Right lobe of liver (tissue), 6 donors: ENCODE data around the gene POLD3. TPM values are rescaled to one million over a fixed set of nuclear protein-coding genes. Genes with fewer than 3 reads are reported as not detected.

Experiments used
- ATAC-seq, 4 donors: fragments of 200-7000 bp; cut with Tn5 transposase; one replicate each; pipeline ENCODE4 v1.9.1; 2020; ENCODE audit warnings: mild to moderate bottlenecking in 4 of 4, moderate library complexity in 4 of 4
- DNase-seq, 3 donors: peaks; one replicate each; pipeline ENCODE4 v3.0.0-alpha.2; 2020
- H3K27ac ChIP-seq, 3 donors: fragments of 200-600 bp; one replicate each; pipeline ENCODE4 v1.8.0; 2022
- H3K27me3 ChIP-seq, 2 donors: fragments of 200-600 bp; one replicate each; pipeline ENCODE4 v1.8.0; 2022
- H3K36me3 ChIP-seq, 4 donors: fragments of 200-600 bp; sonication (generic) in 1 of 4; one replicate each; pipeline versions ENCODE4 v1.5.1 to v1.8.0; 2017 to 2022; ENCODE audit warnings: control low read depth in 1 of 4
- H3K4me1 ChIP-seq, 4 donors: fragments of 200-600 bp; sonication (generic) in 1 of 4; one replicate each; pipeline versions ENCODE4 v1.5.1 to v1.8.0; 2017 to 2022; ENCODE audit warnings: control low read depth in 1 of 4
- H3K4me3 ChIP-seq, 3 donors: fragments of 200-600 bp; one replicate each; pipeline ENCODE4 v1.8.0; 2022
- H3K9me3 ChIP-seq, 4 donors: fragments of 200-600 bp; sonication (generic) in 1 of 4; one replicate each; pipeline versions ENCODE4 v1.5.1 to v1.8.0; 2017 to 2022; ENCODE audit warnings: control low read depth in 1 of 4
- CTCF ChIP-seq, 4 donors: fragments of 200-600 bp in 3 of 4; fragments of 450-650 bp in 1 of 4; IDR thresholded peaks; one replicate each; pipeline versions ENCODE4 v1.5.1 to v1.8.0; 2016 to 2022; ENCODE audit warnings: antibody characterized with exemption in 4 of 4, mild to moderate bottlenecking in 2 of 4
- POLR2A ChIP-seq: fragments of 450-650 bp; IDR thresholded peaks from one replicate; pipeline ENCODE4 v1.6.1; 2017; ENCODE audit warnings: antibody characterized with exemption, mild to moderate bottlenecking
- WGBS: methylation state at CpG from one replicate; pipeline ENCODE4 v1.1.6; 2018; ENCODE audit warnings: low coverage, low lambda C conversion rate; ENCODE audit not compliant: insufficient coverage; ENCODE audit errors: missing lambda C conversion rate; 5-methylcytosine and 5-hydroxymethylcytosine counted together
- intact Hi-C, 2 donors: fragments of 100-400 bp; cut with DNase I; formaldehyde crosslinking; loops; one replicate each; pipeline versions ENCODE4 v1.11.2 to v1.14.1; 2022
- total RNA-seq, 6 experiments: library from RNA; depleted of rRNA in 2 of 6; stranded (reverse); fragments of >200 nt in 2 of 6; fragmentation: NEBNext Ultra II Directional in 3 of 6; extraction: Animal tissue kit (Norgen Biotek cat#: 25700) in 3 of 6; gene quantifications; one replicate each; pipeline versions ENCODE4 v1.1.0 to v1.2.4, GENCODE V29; 2016 to 2023
- donor health status: DM: no; HTN: yes; CAD: no.
- donor health status: DM: no; HTN: no; CAD: no.
- donor health status: DM: no; HTN: no; CAD: no.
- donor health status: DM: no; HTN: yes; CAD: no.
- donor health status: DM: no; HTN: yes; CAD: no.

The POLD3 gene
- total RNA-seq, 6 experiments from 2014 or later: 2.9 to 5.7 (median 5.1) TPM

- Histone ChIP-seq H3K36me3 (no peaks in the 10 kb centered on the region), H3K27me3 (no peaks in the 10 kb centered on the region), H3K9me3 (no peaks in the 10 kb centered on the region), H3K4me3 (peak overlapping the region; percentile 74 to 98 (median 94)), H3K27ac (peak overlapping the region; percentile 30 to 70 (median 67)), H3K4me1 (no peaks in the 10 kb centered on the region)
- TF ChIP-seq POLR2A (no peak), CTCF (IDR thresholded peaks at IDR 0.05) (no peak)
- WGBS: 10% methylated on average over 7 of the region's 7 CpGs
- intact Hi-C loops: no loop called here
- peak; percentile 8 to 27 (median 16) for ATAC-seq
- DNase-seq: no peak
These were observed 330 bp upstream of the POLD3 start for GRCh38 chr11:74592063-74592440.

- 9% methylated on average over 1 of the region's 1 CpG for WGBS
- H3K27ac ChIP-seq: no peak overlapping the region
- H3K9me3 ChIP-seq: no peaks in the 10 kb centered on the region
- intact Hi-C loops: no loop called here
- TF ChIP-seq CTCF (IDR thresholded peaks at IDR 0.05) (no peak), POLR2A (no peak)
- no peak for DNase-seq
- no peak for ATAC-seq
- no peaks in the 10 kb centered on the region for H3K4me1 ChIP-seq
- H3K4me3 ChIP-seq: peak overlapping the region; percentile 74 to 98 (median 94)
- H3K36me3 ChIP-seq: no peaks in the 10 kb centered on the region
- H3K27me3 ChIP-seq: no peaks in the 10 kb centered on the region
These were observed 1.1 kb downstream of the POLD3 start for GRCh38 chr11:74593463-74593862.

- Histone ChIP-seq H3K4me3 (no peak overlapping the region), H3K4me1 (no peaks in the 10 kb centered on the region), H3K27ac (no peak overlapping the region), H3K36me3 (no peaks in the 10 kb centered on the region), H3K27me3 (no peaks in the 10 kb centered on the region), H3K9me3 (no peaks in the 10 kb centered on the region)
- no peak for TF ChIP-seq POLR2A
- TF ChIP-seq CTCF (IDR thresholded peaks at IDR 0.05): no peak
- DNase-seq: no peak
- 98% methylated on average over 4 of the region's 4 CpGs for WGBS
- ATAC-seq: no peak
- intact Hi-C loops: no loop called here
These were observed 10.5 kb downstream of the POLD3 start for GRCh38 chr11:74602637-74603556.

GRCh38 chr11:74603845-74604244, 11.5 kb downstream of the POLD3 start:
- Histone ChIP-seq H3K4me1 (no peaks in the 10 kb centered on the region), H3K27ac (no peak overlapping the region), H3K36me3 (no peaks in the 10 kb centered on the region), H3K4me3 (no peak overlapping the region), H3K9me3 (no peaks in the 10 kb centered on the region), H3K27me3 (no peaks in the 10 kb centered on the region)
- TF ChIP-seq CTCF (IDR thresholded peaks at IDR 0.05) (no peak), POLR2A (no peak)
- ATAC-seq (no peak), DNase-seq (no peak)
- 93% methylated on average over 1 of the region's 1 CpG for WGBS
- intact Hi-C loops: no loop called here
